GM03348 (cell line): Measurements from ENCODE around the gene LIX1.
"Not testable (repeated sequence)": the region's sequence is repeated elsewhere in the genome, so short reads cannot be mapped to it uniquely, and the experiment has no call there.

Experiments used
- DNase-seq: peaks from one replicate; pipeline ENCODE4 v3.0.0; 2012; ENCODE audit warnings: low spot score

Gene LIX1

GRCh38 chr5:97142521-97143254 is at the start of gene LIX1:
TSS of gene LIX1 (minus strand) at chr5:97142611. CDS start at chr5:97142576, 35 bp downstream.
- DNase-seq: peak; percentile 54

DNA sequence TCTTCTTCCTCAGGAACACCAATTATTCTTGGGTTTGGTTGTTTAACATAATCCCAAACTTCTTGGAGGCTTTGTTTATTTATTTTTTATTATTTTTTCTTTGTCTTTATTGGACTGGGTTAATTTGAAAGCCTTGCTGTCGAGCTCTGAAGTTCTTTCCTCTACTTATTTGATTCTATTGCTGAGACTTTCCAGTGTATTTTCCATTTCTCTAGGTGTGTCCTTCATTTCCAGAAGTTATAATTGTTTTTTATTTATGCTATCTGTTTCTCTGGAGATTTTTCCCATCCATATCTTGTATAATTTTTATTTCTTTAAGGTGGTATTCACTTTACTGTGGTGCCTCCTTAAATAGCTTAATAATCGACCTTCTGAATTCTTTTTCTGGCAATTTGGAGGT is 49.5 kb upstream of the LIX1 start:
- no peak for DNase-seq

DNA sequence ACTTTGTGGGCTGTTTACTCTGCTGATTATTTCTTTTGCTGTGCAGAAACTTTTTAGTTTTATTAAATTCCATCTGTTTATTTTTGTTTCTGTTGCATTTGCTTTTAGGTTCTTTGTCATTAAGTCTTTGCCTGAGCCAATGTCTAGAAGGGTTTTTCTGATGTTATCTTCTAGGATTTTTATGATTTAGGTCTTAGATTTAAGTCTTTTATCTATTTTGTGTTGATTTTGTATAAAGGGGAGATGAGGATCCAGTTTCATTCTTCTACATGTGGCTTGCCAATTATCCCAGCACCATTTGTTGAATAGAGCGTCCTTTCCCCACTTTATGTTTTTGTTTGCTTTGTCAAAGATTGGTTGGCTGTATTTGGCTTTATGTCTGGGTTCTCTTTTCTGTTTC is 47.1 kb upstream of the LIX1 start:
- DNase-seq: not testable (repeated sequence)

- no peak for DNase-seq
Observed at GRCh38 chr5:97183930-97184213, 41.5 kb upstream of the LIX1 start.

DNA sequence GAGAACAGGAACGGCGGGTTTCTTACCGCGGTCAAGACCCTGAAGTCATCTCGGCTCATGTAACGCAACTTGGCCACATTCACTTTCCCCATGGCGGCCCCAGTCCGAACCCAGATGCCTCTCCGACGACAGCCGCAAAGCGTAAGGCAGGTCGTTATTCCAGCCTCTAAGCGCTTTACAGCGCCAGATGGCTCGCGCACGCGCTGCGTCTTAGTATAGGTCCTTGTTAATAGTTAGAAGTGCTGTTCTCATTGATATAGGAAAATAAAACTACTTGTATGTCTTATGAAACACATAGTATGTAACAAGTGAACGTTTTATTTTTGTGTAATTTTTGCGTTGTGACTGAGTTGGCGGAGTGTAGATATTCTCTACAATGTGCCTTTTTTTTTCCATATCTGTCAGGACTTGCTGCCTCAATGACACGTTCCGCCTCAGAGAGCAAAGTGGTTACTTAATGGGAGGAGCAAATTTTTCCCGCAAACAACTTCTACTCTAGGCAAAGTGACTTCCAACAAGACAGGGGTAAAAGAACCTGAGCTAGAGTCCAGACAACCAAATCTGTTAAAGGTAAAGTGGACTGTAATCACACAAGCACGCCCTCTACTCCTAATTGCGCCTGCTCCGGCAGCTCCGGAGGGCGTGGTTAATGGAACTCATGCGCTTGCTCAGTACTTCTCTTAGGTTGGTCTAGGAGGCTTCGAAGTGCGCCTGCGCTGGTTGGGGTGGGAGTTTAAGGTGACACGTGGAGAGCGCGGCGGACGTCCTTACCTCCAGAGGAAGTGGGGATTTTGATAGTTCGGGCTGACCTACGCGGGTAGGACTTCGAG is 40.9 kb upstream of the LIX1 start, which contains the start of gene RIOK2:
Gene RIOK2, minus strand, starts transcription at position 148 of the 830 bp plus-strand sequence. Its CDS starts 56 bp downstream, at position 92.
- peak; percentile 91 for DNase-seq

DNA sequence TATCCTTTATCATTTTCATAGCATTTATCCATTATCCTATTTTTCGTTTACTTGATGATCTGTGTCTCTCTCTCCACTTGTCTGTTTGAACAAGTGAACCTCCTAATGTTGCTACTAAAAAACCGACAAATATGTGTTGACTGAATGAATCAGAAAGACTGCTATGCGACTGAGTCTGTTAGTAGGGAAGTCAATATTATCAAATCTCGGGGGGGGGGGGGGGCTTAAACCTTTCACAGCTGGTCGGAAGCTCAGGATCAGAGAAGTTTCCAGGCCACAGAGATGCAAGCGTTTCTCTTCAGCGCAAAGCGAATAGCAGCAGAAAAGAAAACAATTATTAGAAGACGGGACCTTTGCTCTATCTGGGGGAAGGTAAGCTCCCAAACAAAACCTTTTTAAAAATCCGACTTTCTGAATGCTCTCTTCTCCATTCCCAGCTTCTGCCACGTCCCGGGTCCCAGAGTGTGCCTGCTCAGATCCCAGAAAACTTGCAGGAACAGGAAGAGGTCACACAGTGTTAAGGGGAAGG is 40.2 kb upstream of the LIX1 start:
- peak; percentile 8 for DNase-seq

DNA sequence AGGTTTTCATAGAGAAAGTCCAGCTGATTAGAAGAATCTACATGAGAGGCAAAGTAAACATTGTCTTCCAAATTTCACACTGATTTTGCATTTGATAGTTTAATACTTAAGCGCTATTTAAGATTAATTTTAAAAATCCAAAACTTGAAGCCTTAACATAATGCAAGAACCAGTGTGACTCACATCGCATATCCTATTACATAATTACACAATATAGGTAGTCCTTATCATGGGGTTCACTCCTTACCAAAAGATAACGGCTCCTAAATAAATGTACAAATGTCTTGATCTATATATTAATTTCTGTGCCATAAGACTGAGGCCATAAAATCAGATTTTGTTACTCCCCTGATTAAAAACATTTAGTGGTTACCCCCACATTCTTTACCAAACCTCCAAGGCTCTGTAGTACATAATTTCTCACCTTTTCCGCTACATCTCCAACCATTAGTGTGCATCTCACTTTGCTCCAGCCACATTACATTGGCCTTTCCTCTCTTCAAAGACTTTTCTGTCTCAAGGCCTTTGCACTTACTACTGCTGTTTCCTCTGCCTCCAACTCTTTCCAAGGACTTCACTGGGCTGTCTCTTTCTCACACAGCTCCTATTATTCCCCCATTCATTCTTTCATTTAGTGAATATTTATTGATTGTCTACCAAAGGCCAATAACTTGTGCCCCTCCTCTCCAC is 39.6 kb upstream of the LIX1 start:
- no peak for DNase-seq

DNA sequence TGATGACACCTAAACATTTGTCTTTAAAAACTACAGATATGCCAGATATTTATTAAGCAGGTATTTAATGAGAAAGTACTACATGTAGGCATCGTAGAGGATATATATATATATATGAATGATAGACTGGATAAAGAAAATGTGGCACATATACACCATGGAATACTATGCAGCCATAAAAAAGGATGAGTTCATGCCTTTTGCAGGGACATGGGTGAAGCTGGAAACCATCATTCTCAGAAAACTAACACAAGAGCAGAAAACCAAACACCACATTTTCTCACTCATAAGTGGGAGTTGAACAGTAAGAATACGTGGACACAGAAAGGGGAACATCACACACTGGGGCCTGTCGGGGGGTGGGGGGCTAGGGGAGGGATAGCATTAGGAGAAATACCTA is 37.0 kb upstream of the LIX1 start:
- DNase-seq: not testable (repeated sequence)

- DNase-seq: no peak
Observed at GRCh38 chr5:97172227-97172626, 29.8 kb upstream of the LIX1 start.

DNA sequence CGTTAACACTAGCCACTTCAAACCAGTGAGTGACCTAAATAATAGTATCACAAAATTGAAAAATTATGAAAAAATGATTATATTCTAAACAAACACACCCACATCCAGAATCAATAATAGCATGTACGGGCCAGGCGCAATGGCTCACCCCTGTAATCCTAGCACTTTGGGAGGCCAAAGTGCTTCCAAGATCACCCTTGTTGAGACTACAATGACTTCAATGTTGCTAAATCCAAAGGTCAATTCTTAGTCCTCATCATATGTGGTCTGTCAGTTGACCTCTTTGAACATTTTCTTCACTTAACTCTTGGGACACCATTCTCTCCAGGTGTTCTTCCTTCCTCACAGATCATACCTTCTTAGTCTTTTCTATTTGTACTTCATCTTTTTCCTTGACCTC is 29.3 kb upstream of the LIX1 start:
- DNase-seq: no peak

- DNase-seq: no peak
Observed at GRCh38 chr5:97167435-97167834, 25.0 kb upstream of the LIX1 start.

DNA sequence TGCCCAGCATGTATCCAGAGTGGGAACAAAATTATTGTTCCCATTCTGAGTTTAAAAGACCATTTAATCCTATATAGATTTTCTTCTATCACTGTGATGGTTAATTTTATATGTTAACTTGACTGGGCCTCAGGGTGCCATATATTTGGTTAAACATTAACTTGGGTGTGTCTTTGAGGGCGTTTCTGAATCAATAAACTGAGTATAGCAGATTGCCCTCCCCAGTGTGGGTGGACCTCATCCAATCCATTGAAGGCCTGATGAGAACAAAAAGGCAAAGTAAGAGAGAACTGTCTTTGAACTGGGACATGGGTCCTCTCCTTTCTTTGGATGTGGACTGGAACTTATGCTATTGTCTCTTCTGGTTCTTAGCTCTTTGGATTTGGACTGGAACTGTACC is 23.3 kb upstream of the LIX1 start:
- no peak for DNase-seq

- peak; percentile 6 for DNase-seq
Observed at GRCh38 chr5:97164846-97165245, 22.4 kb upstream of the LIX1 start.

GRCh38 chr5:97163790-97164285 is 21.4 kb upstream of the LIX1 start:
- DNase-seq: no peak

- DNase-seq: peak; percentile 9
Observed at GRCh38 chr5:97163360-97163764, 21.0 kb upstream of the LIX1 start.

DNA sequence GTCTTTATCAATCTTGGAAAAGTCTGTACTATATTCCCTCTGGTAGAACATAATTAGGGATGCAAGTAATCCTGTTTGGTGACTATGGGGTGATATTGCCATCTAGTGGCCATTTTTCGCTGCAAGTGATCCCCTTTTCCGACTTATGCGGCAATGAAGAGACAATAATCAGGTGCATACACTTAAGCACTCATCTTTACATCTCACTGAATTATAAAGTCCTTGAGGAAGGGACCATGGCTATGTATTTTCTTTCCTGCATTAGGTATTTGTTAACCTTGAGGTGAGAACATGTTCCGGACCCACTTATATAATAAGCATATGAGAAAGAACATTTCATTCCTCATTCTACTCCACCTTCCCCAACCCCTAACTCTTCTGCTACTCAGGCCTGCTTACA is 19.6 kb upstream of the LIX1 start:
- peak; percentile 42 for DNase-seq

- no peak for DNase-seq
Observed at GRCh38 chr5:97157689-97158088, 15.3 kb upstream of the LIX1 start.

DNA sequence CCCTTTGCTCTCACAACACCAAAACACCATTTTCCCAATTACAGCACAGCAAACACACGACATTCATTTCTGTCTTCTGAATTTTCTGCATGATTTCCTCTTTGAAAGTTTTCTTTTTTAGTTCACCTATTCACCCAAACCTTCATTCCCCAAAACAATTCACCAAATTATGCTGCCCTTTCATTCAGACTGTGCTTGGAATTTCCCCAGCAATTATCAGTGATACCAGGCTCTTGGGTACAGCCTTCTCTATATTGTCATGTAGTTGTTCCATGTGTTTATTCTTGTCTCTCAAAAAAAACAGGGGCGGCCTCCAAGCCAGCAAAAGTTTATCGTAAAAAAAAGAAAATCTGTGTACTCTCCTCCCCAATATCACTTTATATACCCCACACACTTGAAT is 9.0 kb upstream of the LIX1 start:
- no peak for DNase-seq

DNA sequence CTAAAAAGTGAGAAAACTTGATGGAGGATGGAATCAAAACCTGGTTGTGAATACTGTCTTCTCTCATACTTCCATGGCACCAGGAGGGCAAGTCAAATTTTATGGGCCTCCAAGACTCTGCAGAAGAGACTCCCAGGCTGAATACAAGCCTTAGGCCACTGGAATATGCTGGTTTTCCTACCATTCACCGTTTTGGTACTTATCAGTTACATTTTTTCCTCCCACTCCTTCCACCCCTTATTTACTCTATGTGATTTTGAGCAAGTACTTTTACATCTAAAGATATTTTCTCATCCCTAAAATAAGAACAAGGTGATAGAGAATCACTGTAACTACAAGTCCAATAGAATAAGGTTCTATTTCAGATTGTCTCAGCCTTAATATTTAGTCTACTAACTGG is 8.0 kb upstream of the LIX1 start:
- no peak for DNase-seq

- DNase-seq: no peak
Observed at GRCh38 chr5:97149709-97150108, 7.3 kb upstream of the LIX1 start.

DNA sequence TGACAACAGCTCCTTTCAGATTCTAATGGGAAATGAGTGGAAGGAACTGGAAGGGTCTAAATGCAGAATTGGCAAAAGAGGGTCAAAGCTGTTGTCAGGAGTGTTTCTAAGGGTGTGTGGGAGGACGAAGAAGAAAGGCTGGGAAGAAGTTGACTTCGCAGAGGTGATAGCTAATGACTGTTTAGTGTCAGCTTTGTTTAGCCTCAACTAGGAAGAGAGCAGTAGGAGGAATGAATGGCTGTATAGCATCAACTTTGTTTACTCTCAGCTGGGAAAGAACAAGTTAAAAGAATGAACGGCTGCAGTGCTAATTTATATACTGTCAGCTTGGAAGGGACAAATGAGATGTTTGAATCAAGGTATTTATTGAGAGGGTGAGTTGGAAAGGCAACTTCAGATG is 5.9 kb upstream of the LIX1 start:
- no peak for DNase-seq

DNA sequence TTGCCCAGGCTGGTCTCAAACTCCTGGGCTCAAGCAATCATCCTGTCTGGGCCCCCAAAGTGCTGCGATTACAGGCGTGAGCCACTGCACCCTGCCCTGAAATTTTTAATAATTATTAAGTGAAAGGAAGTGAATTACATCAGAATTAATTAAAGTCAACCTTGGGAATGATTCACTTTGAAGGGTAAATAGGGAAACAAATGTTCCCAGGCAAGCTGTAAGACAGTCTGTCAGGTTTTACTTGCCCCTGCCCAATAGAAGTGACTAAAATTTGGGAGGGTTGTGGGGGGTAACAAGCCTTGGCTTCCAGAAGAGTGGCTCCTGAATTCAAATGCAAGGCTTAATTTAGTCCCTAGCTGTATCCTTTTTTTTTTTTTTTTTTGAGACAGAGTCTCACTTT is 1.3 kb upstream of the LIX1 start:
- no peak for DNase-seq

- no peak for DNase-seq
Observed at GRCh38 chr5:97141539-97141938, 872 bp downstream of the LIX1 start.
